Measurements from ENCODE around the gene VPS8.

- TF ChIP-seq TAF1 (IDR thresholded peaks at IDR 0.05; ENCODE audit: low read depth, low read length) (no peak), POLR2A (IDR thresholded peaks at IDR 0.05; ENCODE audit: low read depth, low read length) (no peak), POLR2AphosphoS5 (IDR thresholded peaks at IDR 0.05; ENCODE audit: low read depth, low read length) (no peak), SPI1 (IDR thresholded peaks at IDR 0.05; ENCODE audit: low read depth, low read length) (no peak)
Observed at GRCh38 chr3:184785890-184786279, 26.1 kb upstream of the VPS8 start.

Measured in GM12891 (cell line).